Body of pancreas (tissue), 4 donors: Measurements from ENCODE around the gene ATP5PB. TPM values are rescaled to one million over a fixed set of nuclear protein-coding genes. Genes with fewer than 3 reads are reported as not detected.
A peak's percentile ranks its signal among the peaks of the same experiment; 100 is the strongest.

Source experiments
- ATAC-seq: fragments of 150-250 bp; one replicate; pipeline ENCODE4 v1.9.1; 2016
- DNase-seq, 4 donors: peaks; one replicate each; pipeline ENCODE4 v3.0.0-alpha.2; 2019
- H3K27ac ChIP-seq, 4 donors: fragments of 200-600 bp; sonication (generic); 1 replicate in 3 of 4; 2 replicates in 1 of 4; pipeline versions ENCODE4 v1.5.1 to v1.6.1; 2016 to 2019; ENCODE audit warnings: mild to moderate bottlenecking in 1 of 4, mixed read lengths in 1 of 4, moderate library complexity in 1 of 4
- H3K27me3 ChIP-seq, 2 donors: fragments of 200-600 bp; sonication (generic); one replicate each; pipeline ENCODE4 v1.6.0; 2016; ENCODE audit warnings: mild to moderate bottlenecking in 1 of 2
- H3K36me3 ChIP-seq, 2 donors: fragments of 200-600 bp; sonication (generic); replicated peaks in 1 of 2; 2 replicates each; pipeline ENCODE4 v1.5.1; 2016; ENCODE audit warnings: low read depth in 2 of 2; ENCODE audit not compliant: insufficient read depth in 1 of 2
- H3K4me1 ChIP-seq: fragments of 200-600 bp; sonication (generic); one replicate; pipeline ENCODE4 v1.6.0; 2016
- H3K4me3 ChIP-seq, 2 donors: fragments of 200-600 bp; sonication (generic); 1 replicate in 1 of 2; 2 replicates in 1 of 2; pipeline ENCODE4 v1.5.1; 2016 to 2019
- H3K9me3 ChIP-seq, 3 donors: fragments of 200-600 bp; sonication (generic); 1 replicate in 2 of 3; 2 replicates in 1 of 3; pipeline ENCODE4 v1.5.1; 2016
- CTCF ChIP-seq, 7 experiments: fragments of 450-650 bp in 4 of 7; fragments of 200-600 bp in 3 of 7; sonication (generic) in 3 of 7; IDR thresholded peaks; one replicate each; pipeline ENCODE4 v1.5.1; 2016 to 2019; ENCODE audit warnings: antibody characterized with exemption in 7 of 7
- POLR2A ChIP-seq, 3 donors: fragments of 450-650 bp; IDR thresholded peaks; one replicate each; pipeline ENCODE4 v1.6.1; 2016; ENCODE audit warnings: antibody characterized with exemption in 3 of 3, mild to moderate bottlenecking in 2 of 3
- WGBS, 2 donors: methylation state at CpG; one replicate each; pipeline ENCODE4 v1.1.5; 2017; 5-methylcytosine and 5-hydroxymethylcytosine counted together
- intact Hi-C: fragments of 100-400 bp; cut with DNase I; formaldehyde crosslinking; loops from one replicate; pipeline ENCODE4 v1.15.1; 2023
- total RNA-seq, 2 donors: library from RNA; depleted of rRNA; stranded (reverse); fragments of >200 nt; gene quantifications; one replicate each; pipeline ENCODE4 v1.1.0, GENCODE V29; 2016

The ATP5PB gene
- total RNA-seq, 2 donors from 2014 or later: 55.0 to 91.0 TPM

- H3K36me3 ChIP-seq: no peaks in the 10 kb centered on the region
- no peaks in the 10 kb centered on the region for H3K9me3 ChIP-seq
- TF ChIP-seq POLR2A (IDR thresholded peaks at IDR 0.05) (no peak), CTCF (IDR thresholded peaks at IDR 0.05) (no peak)
- peaks cover 50% of the 10 kb centered on the region for H3K4me1 ChIP-seq
- peak overlapping the region; percentile 45 to 90 for H3K4me3 ChIP-seq
- DNase-seq: no peak
- intact Hi-C loops: no loop called here
- ATAC-seq: no peak
- H3K27me3 ChIP-seq: no peaks in the 10 kb centered on the region
- WGBS, 2 donors: 0 to 1% methylated on average over 8 of the region's 8 CpGs
- H3K27ac ChIP-seq: peak overlapping the region; percentile 37 to 86 (median 76)
Measured at GRCh38 chr1:111449703-111450017, 396 bp downstream of the ATP5PB start.

- peak overlapping the region in 2 of 4 donors; percentile 37 to 86 for H3K27ac ChIP-seq
Measured at GRCh38 chr1:111450185-111450584, 921 bp downstream of the ATP5PB start.

GRCh38 chr1:111452581-111452980, 3.3 kb downstream of the ATP5PB start:
- peaks cover 37% of the 10 kb centered on the region for H3K4me1 ChIP-seq
- WGBS, 2 donors: 74 to 83% methylated on average over 3 of the region's 3 CpGs

More at GRCh38 chr1:111450185-111450584, 921 bp downstream of the ATP5PB start:
- TF ChIP-seq CTCF (IDR thresholded peaks at IDR 0.05) (no peak), POLR2A (IDR thresholded peaks at IDR 0.05) (no peak)
- peak overlapping the region in 1 of 2 donors; percentile 90 for H3K4me3 ChIP-seq
- WGBS, 2 donors: 39 to 41% methylated on average over 3 of the region's 3 CpGs
- DNase-seq: no peak
- H3K4me1 ChIP-seq: peaks cover 50% of the 10 kb centered on the region
- intact Hi-C loops: no loop called here
- H3K36me3 ChIP-seq: no peaks in the 10 kb centered on the region
- no peak for ATAC-seq
- no peaks in the 10 kb centered on the region for H3K9me3 ChIP-seq
- no peaks in the 10 kb centered on the region for H3K27me3 ChIP-seq

GRCh38 chr1:111453706-111454105, 4.4 kb downstream of the ATP5PB start:
- Histone ChIP-seq H3K27me3 (no peaks in the 10 kb centered on the region), H3K4me1 (peaks cover 28% of the 10 kb centered on the region), H3K36me3 (peaks cover 0 to 24% of the 10 kb centered on the region in 2 donors), H3K27ac (no peak overlapping the region), H3K9me3 (no peaks in the 10 kb centered on the region), H3K4me3 (no peak overlapping the region)
- no peak for ATAC-seq
- intact Hi-C loops: no loop called here
- TF ChIP-seq POLR2A (IDR thresholded peaks at IDR 0.05) (no peak), CTCF (IDR thresholded peaks at IDR 0.05) (no peak)
- DNase-seq: no peak
- WGBS, 2 donors: 79 to 91% methylated on average over 3 of the region's 3 CpGs

More at GRCh38 chr1:111452581-111452980, 3.3 kb downstream of the ATP5PB start:
- intact Hi-C loops: no loop called here
- Histone ChIP-seq H3K27ac (no peak overlapping the region), H3K4me3 (no peak overlapping the region), H3K9me3 (no peaks in the 10 kb centered on the region), H3K27me3 (no peaks in the 10 kb centered on the region), H3K36me3 (peaks cover 0 to 14% of the 10 kb centered on the region in 2 donors)
- TF ChIP-seq CTCF (IDR thresholded peaks at IDR 0.05) (no peak), POLR2A (IDR thresholded peaks at IDR 0.05) (no peak)
- DNase-seq (no peak), ATAC-seq (no peak)

GRCh38 chr1:111454859-111455641, 5.8 kb downstream of the ATP5PB start:
- intact Hi-C loops: no loop called here
- Histone ChIP-seq H3K36me3 (peaks cover 0 to 30% of the 10 kb centered on the region in 2 donors), H3K4me1 (peaks cover 27% of the 10 kb centered on the region), H3K27ac (no peak overlapping the region), H3K9me3 (no peaks in the 10 kb centered on the region), H3K4me3 (no peak overlapping the region), H3K27me3 (no peaks in the 10 kb centered on the region)
- ATAC-seq (no peak), DNase-seq (no peak)
- TF ChIP-seq CTCF (IDR thresholded peaks at IDR 0.05): no peak
- TF ChIP-seq POLR2A (IDR thresholded peaks at IDR 0.05): no peak
- WGBS, 2 donors: 69 to 74% methylated on average over 5 of the region's 5 CpGs
